DOHH2 (cell line): ENCODE results near the gene DENND1A.

ENCODE experiments used
- H3F3A ChIP-seq: fragments of 200-600 bp; sonication (generic), shearing (Covaris generic); 2 replicates; pipeline ENCODE4 v1.6.0; 2016; ENCODE audit warnings: antibody characterized with exemption, mild to moderate bottlenecking; ENCODE audit not compliant: control insufficient read depth, insufficient read depth
- H3K27ac ChIP-seq: fragments of 200-600 bp; sonication (generic); 2 replicates; pipeline ENCODE4 v1.5.1; 2014; ENCODE audit warnings: low read depth, mild to moderate bottlenecking, low read length, moderate library complexity
- H3K27me3 ChIP-seq: fragments of 200-600 bp; sonication (generic); 2 replicates; pipeline ENCODE4 v1.6.1; 2014; ENCODE audit warnings: mild to moderate bottlenecking, low read length, mixed read lengths; ENCODE audit not compliant: control insufficient read depth
- H3K36me3 ChIP-seq: fragments of 200-600 bp; sonication (generic); 2 replicates; pipeline ENCODE4 v1.6.1; 2014; ENCODE audit warnings: mild to moderate bottlenecking, low read length, moderate library complexity, mixed read lengths; ENCODE audit not compliant: control insufficient read depth
- H3K4me1 ChIP-seq: fragments of 200-600 bp; sonication (generic); 2 replicates; pipeline ENCODE4 v1.6.1; 2014; ENCODE audit warnings: mild to moderate bottlenecking, low read length, mixed read lengths; ENCODE audit not compliant: control insufficient read depth
- H3K4me2 ChIP-seq: fragments of 200-600 bp; sonication (generic); 2 replicates; pipeline ENCODE4 v1.6.0; 2014; ENCODE audit warnings: mild to moderate bottlenecking, low read length, moderate library complexity
- H3K4me3 ChIP-seq: fragments of 200-600 bp; sonication (generic); 2 replicates; pipeline ENCODE4 v1.5.1; 2014; ENCODE audit warnings: mild to moderate bottlenecking, low read length, mixed read lengths
- H3K79me2 ChIP-seq: fragments of 200-600 bp; sonication (generic); 2 replicates; pipeline ENCODE4 v1.6.1; 2014; ENCODE audit warnings: mild to moderate bottlenecking, low read length, mixed read lengths; ENCODE audit not compliant: control insufficient read depth
- H3K9me2 ChIP-seq: fragments of 200-600 bp; sonication (generic); replicated peaks from 2 replicates; pipeline ENCODE4 v1.6.1; 2014; ENCODE audit warnings: mild to moderate bottlenecking, low read length, mixed read lengths; ENCODE audit not compliant: control insufficient read depth
- H3K9me3 ChIP-seq: fragments of 200-600 bp; sonication (generic); 2 replicates; pipeline ENCODE4 v1.6.1; 2014; ENCODE audit warnings: antibody characterized with exemption, low read length, mixed read lengths; ENCODE audit not compliant: control insufficient read depth, insufficient read depth
- H4K20me1 ChIP-seq: fragments of 200-600 bp; sonication (generic); 2 replicates; pipeline ENCODE4 v1.6.0; 2014; ENCODE audit warnings: low read depth, mild to moderate bottlenecking, antibody characterized with exemption, low read length, moderate library complexity; ENCODE audit not compliant: control insufficient read depth, insufficient read depth
- CTCF ChIP-seq: fragments of 200-600 bp; sonication (generic); IDR thresholded peaks from one replicate; pipeline ENCODE4 v1.5.1; 2014; ENCODE audit warnings: antibody characterized with exemption, mild to moderate bottlenecking, low read depth, low read length; ENCODE audit not compliant: poor library complexity, severe bottlenecking
- EZH2phosphoT487 ChIP-seq: fragments of 200-600 bp; sonication (generic); IDR thresholded peaks from 2 replicates; pipeline ENCODE4 v1.6.1; 2017; ENCODE audit warnings: borderline replicate concordance, mild to moderate bottlenecking, antibody characterized with exemption, low read length, moderate library complexity, mixed read lengths

The DENND1A gene

GRCh38 chr9:123389698-123390097 is 540.2 kb downstream of the DENND1A start:
- no peaks in the 10 kb centered on the region for H3K9me2 ChIP-seq
- no peaks in the 10 kb centered on the region for H3K27me3 ChIP-seq
- TF ChIP-seq CTCF, result no peak
- no peak for TF ChIP-seq EZH2phosphoT487
- H3K27ac ChIP-seq, result no peak overlapping the region
- H3K4me2 ChIP-seq, result no peak overlapping the region
- H3K4me3 ChIP-seq, result no peak overlapping the region
- no peaks in the 10 kb centered on the region for H4K20me1 ChIP-seq
- no peaks in the 10 kb centered on the region for H3K36me3 ChIP-seq
- H3K4me1 ChIP-seq, result no peaks in the 10 kb centered on the region
- H3F3A ChIP-seq, result no peaks in the 10 kb centered on the region
- no peaks in the 10 kb centered on the region for H3K79me2 ChIP-seq
- H3K9me3 ChIP-seq, result no peaks in the 10 kb centered on the region

GRCh38 chr9:123389070-123389469 is 540.9 kb downstream of the DENND1A start:
- H3K27me3 ChIP-seq, result no peaks in the 10 kb centered on the region
- no peak overlapping the region for H3K27ac ChIP-seq
- H3K4me1 ChIP-seq, result no peaks in the 10 kb centered on the region
- no peaks in the 10 kb centered on the region for H4K20me1 ChIP-seq
- no peak overlapping the region for H3K4me2 ChIP-seq
- H3K79me2 ChIP-seq, result no peaks in the 10 kb centered on the region
- no peaks in the 10 kb centered on the region for H3K36me3 ChIP-seq
- H3F3A ChIP-seq, result no peaks in the 10 kb centered on the region
- H3K4me3 ChIP-seq, result no peak overlapping the region
- TF ChIP-seq EZH2phosphoT487 (no peak), CTCF (no peak)
- no peaks in the 10 kb centered on the region for H3K9me2 ChIP-seq
- H3K9me3 ChIP-seq, result no peaks in the 10 kb centered on the region

- Histone ChIP-seq H3K27ac (no peak overlapping the region), H4K20me1 (no peaks in the 10 kb centered on the region), H3K27me3 (no peaks in the 10 kb centered on the region), H3K9me2 (no peaks in the 10 kb centered on the region), H3K4me2 (no peak overlapping the region), H3K36me3 (no peaks in the 10 kb centered on the region), H3K9me3 (no peaks in the 10 kb centered on the region), H3K79me2 (no peaks in the 10 kb centered on the region), H3K4me3 (no peak overlapping the region), H3K4me1 (no peaks in the 10 kb centered on the region), H3F3A (no peaks in the 10 kb centered on the region)
- TF ChIP-seq CTCF (no peak), EZH2phosphoT487 (no peak)
These were observed 542.2 kb downstream of the DENND1A start for GRCh38 chr9:123387686-123388085.
